Activated CD4-positive, alpha-beta T cell treated with anti-CD3 and anti-CD28 coated beads for 48 hours (primary cell): Measurements from ENCODE around the gene CXCR6.

Experiments used
- DNase-seq: peaks from one replicate; pipeline ENCODE4 v3.0.0-alpha.2; 2020

The CXCR6 gene

GRCh38 chr3:45972534-45973402, 29.5 kb downstream of the CXCR6 start:
- no peak for DNase-seq

GRCh38 chr3:45974686-45975085, 31.4 kb downstream of the CXCR6 start:
- no peak for DNase-seq

- no peak for DNase-seq
These were observed 32.4 kb downstream of the CXCR6 start for GRCh38 chr3:45975686-45976085.

GRCh38 chr3:45976191-45977091, 33.2 kb downstream of the CXCR6 start:
- peak; percentile 44 for DNase-seq

GRCh38 chr3:45978006-45978761, 34.9 kb downstream of the CXCR6 start:
- peak; percentile 79 for DNase-seq

- DNase-seq: no peak
These were observed 36.1 kb downstream of the CXCR6 start for GRCh38 chr3:45979378-45979777.

- DNase-seq: no peak
These were observed 37.1 kb downstream of the CXCR6 start for GRCh38 chr3:45980229-45980813.

- DNase-seq: no peak
These were observed 37.6 kb downstream of the CXCR6 start for GRCh38 chr3:45980819-45981218.

- no peak for DNase-seq
These were observed 38.2 kb downstream of the CXCR6 start for GRCh38 chr3:45981346-45982074.

GRCh38 chr3:45983770-45984169, 40.5 kb downstream of the CXCR6 start:
- DNase-seq: no peak

- DNase-seq: no peak
These were observed 41.4 kb downstream of the CXCR6 start for GRCh38 chr3:45984331-45985312.

- no peak for DNase-seq
These were observed 42.5 kb downstream of the CXCR6 start for GRCh38 chr3:45985532-45986302.

- no peak for DNase-seq
These were observed 43.2 kb downstream of the CXCR6 start for GRCh38 chr3:45986303-45986982.

- DNase-seq: no peak
These were observed 44.4 kb downstream of the CXCR6 start for GRCh38 chr3:45987368-45988291.

GRCh38 chr3:45988362-45988761, 45.1 kb downstream of the CXCR6 start:
- DNase-seq: no peak

GRCh38 chr3:45988804-45989203, 45.5 kb downstream of the CXCR6 start:
- no peak for DNase-seq

GRCh38 chr3:45990181-45990580, 46.9 kb downstream of the CXCR6 start:
- no peak for DNase-seq

GRCh38 chr3:45991341-45991740, 48.1 kb downstream of the CXCR6 start:
- DNase-seq: no peak
